NCI-H187 treated with DMSO at 0.1 percent for 48 hours (cell line): Measurements from ENCODE around the gene POLD1.
"Not testable (repeated sequence)": the region's sequence is repeated elsewhere in the genome, so short reads cannot be mapped to it uniquely, and the experiment has no call there.

ENCODE experiments used
- DNase-seq: peaks from one replicate; lab custom pipeline; 2025; lab: John Stamatoyannopoulos, UW

Gene POLD1

GRCh38 chr19:50435627-50436026, 51.5 kb downstream of the POLD1 start:
- DNase-seq, result no peak

GRCh38 chr19:50437862-50438449, 53.8 kb downstream of the POLD1 start:
- DNase-seq, result no peak

- not testable (repeated sequence) for DNase-seq
These were observed 55.0 kb downstream of the POLD1 start for GRCh38 chr19:50439130-50439529.

GRCh38 chr19:50444059-50444458, 59.9 kb downstream of the POLD1 start:
- DNase-seq, result no peak

GRCh38 chr19:50447053-50447452, 62.9 kb downstream of the POLD1 start:
- DNase-seq, result no peak

GRCh38 chr19:50447750-50448149, 63.6 kb downstream of the POLD1 start:
- DNase-seq, result no peak

- DNase-seq, result no peak
These were observed 65.2 kb downstream of the POLD1 start for GRCh38 chr19:50449236-50449899.

GRCh38 chr19:50450369-50451222, 66.4 kb downstream of the POLD1 start:
- no peak for DNase-seq

GRCh38 chr19:50451223-50451534, 67.0 kb downstream of the POLD1 start:
- no peak for DNase-seq

- no peak for DNase-seq
These were observed 69.1 kb downstream of the POLD1 start for GRCh38 chr19:50453243-50453642.

- no peak for DNase-seq
These were observed 71.8 kb downstream of the POLD1 start for GRCh38 chr19:50455992-50456391.

GRCh38 chr19:50457300-50457699, 73.2 kb downstream of the POLD1 start:
- no peak for DNase-seq

GRCh38 chr19:50458396-50459066, 74.4 kb downstream of the POLD1 start:
- no peak for DNase-seq

- DNase-seq, result no peak
These were observed 74.9 kb downstream of the POLD1 start for GRCh38 chr19:50459067-50459456.

GRCh38 chr19:50459638-50460037, 75.5 kb downstream of the POLD1 start:
- DNase-seq, result no peak

- DNase-seq, result no peak
These were observed 76.1 kb downstream of the POLD1 start for GRCh38 chr19:50460161-50460765.

- peak; percentile 22 for DNase-seq
These were observed 77.1 kb downstream of the POLD1 start for GRCh38 chr19:50461066-50461875.

GRCh38 chr19:50462970-50463369, 78.8 kb downstream of the POLD1 start:
- DNase-seq, result no peak

GRCh38 chr19:50464348-50464747, 80.2 kb downstream of the POLD1 start:
- no peak for DNase-seq

- DNase-seq, result no peak
These were observed 80.9 kb downstream of the POLD1 start for GRCh38 chr19:50465000-50465399.

- DNase-seq, result no peak
These were observed 82.0 kb downstream of the POLD1 start for GRCh38 chr19:50465986-50466705.
